Measurements from ENCODE around the gene LAMB1.

- TF ChIP-seq, protein P1, sequence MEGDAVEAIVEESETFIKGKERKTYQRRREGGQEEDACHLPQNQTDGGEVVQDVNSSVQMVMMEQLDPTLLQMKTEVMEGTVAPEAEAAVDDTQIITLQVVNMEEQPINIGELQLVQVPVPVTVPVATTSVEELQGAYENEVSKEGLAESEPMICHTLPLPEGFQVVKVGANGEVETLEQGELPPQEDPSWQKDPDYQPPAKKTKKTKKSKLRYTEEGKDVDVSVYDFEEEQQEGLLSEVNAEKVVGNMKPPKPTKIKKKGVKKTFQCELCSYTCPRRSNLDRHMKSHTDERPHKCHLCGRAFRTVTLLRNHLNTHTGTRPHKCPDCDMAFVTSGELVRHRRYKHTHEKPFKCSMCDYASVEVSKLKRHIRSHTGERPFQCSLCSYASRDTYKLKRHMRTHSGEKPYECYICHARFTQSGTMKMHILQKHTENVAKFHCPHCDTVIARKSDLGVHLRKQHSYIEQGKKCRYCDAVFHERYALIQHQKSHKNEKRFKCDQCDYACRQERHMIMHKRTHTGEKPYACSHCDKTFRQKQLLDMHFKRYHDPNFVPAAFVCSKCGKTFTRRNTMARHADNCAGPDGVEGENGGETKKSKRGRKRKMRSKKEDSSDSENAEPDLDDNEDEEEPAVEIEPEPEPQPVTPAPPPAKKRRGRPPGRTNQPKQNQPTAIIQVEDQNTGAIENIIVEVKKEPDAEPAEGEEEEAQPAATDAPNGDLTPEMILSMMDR (conservative IDR thresholded peaks at IDR 0.05; ENCODE audit: low read length): no peak
- no peak for TF ChIP-seq EZH2phosphoT487 (IDR thresholded peaks at IDR 0.05; ENCODE audit: borderline replicate concordance, low read depth, low read length)
Observed at GRCh38 chr7:107972941-107973376, 30.0 kb downstream of the LAMB1 start.
